Cardiac muscle cell (in vitro differentiated cells and primary cell): ENCODE measurements around the gene SINHCAF. TPM values are rescaled to one million over a fixed set of nuclear protein-coding genes. Genes with fewer than 3 reads are reported as not detected.
"Not testable (repeated sequence)": the region's sequence is repeated elsewhere in the genome, so short reads cannot be mapped to it uniquely, and the experiment has no call there.

Experiments
- DNase-seq, 2 donors: peaks; one replicate each; pipeline versions ENCODE4 v3.0.0 to v3.0.0-alpha.2; 2010 to 2017; ENCODE audit warnings: low read depth in 1 of 2, low spot score in 1 of 2
- H3K27ac ChIP-seq: fragments of 200-600 bp; sonication (generic); 2 replicates; pipeline ENCODE4 v1.5.1; 2016
- H3K27me3 ChIP-seq: fragments of 200-600 bp; sonication (generic); 2 replicates; pipeline ENCODE4 v1.6.0; 2016; ENCODE audit warnings: control low read depth
- H3K36me3 ChIP-seq: fragments of 200-600 bp; sonication (generic); 2 replicates; pipeline ENCODE4 v1.5.1; 2016; ENCODE audit warnings: control low read depth
- H3K4me1 ChIP-seq: fragments of 200-600 bp; sonication (generic); 2 replicates; pipeline ENCODE4 v1.8.1; 2017; ENCODE audit warnings: low read depth, mild to moderate bottlenecking, mixed run types
- H3K4me3 ChIP-seq: fragments of 200-600 bp; sonication (generic); 2 replicates; pipeline ENCODE4 v1.5.1; 2016; ENCODE audit warnings: mild to moderate bottlenecking
- H3K9me3 ChIP-seq: fragments of 200-600 bp; sonication (generic); 2 replicates; pipeline ENCODE4 v1.5.1; 2017; ENCODE audit warnings: low read depth, mild to moderate bottlenecking, control low read depth
- polyA plus RNA-seq: library from polyadenylated mRNA; unstranded; fragments of >200 nt; fragmentation: Nextera tagmentation; extraction: Ambion mirVana; gene quantifications from 2 replicates; pipeline ENCODE4 v1.2.1, GENCODE V29; 2016
- total RNA-seq: library from RNA; depleted of rRNA; stranded (reverse); fragments of >200 nt; gene quantifications from 2 replicates; pipeline ENCODE4 v1.2.3, GENCODE V29; 2016
- TF ChIP-seq, protein P1 (sequence below): IDR thresholded peaks from 2 replicates; pipeline ENCODE4 v1.5.1; 2012; ENCODE audit warnings: low read depth, mild to moderate bottlenecking, low read length

SINHCAF gene, protein sequence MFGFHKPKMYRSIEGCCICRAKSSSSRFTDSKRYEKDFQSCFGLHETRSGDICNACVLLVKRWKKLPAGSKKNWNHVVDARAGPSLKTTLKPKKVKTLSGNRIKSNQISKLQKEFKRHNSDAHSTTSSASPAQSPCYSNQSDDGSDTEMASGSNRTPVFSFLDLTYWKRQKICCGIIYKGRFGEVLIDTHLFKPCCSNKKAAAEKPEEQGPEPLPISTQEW
- total RNA-seq (137 and 176 TPM in 2 replicates), polyA plus RNA-seq (102 and 172 TPM in 2 replicates)

DNA sequence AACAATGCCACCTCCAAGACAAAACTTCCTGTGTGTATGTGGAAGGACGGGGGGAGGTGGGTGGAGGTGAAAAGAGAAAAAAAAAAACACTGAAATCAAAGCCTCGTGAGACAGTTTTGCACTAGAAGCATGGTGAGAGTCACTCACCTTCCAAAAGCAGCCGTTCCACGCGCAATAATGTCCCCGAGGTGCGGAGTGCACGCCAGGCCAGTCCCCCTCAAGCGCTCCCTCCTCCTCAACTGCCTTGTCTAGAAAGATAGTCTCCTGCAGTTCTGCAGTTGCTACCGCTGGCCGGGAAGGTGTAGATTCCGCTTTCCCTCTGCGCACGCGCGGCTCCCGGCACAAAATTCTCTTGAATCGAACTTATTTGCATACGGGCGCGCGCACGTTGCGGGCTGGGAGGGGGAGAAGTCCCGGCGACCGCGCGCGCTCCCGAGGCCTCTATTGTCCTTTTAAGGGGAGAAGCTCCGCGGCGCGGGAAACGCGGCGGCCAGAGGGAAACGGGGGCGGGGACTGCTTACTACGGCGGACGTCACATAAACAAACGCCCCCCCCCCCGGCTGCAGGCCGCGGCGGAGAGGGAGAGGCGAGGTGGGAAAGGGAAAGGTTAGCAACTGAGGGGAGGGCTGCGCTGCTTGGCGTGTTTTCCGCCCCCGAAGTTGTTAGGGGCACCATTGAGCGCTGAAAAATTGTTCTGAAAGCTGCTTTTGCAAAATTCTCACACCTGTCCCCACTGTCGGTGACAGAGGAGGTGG, at the start of gene SINHCAF:
Gene SINHCAF (minus strand): TSS at position 274 of the 755 bp plus-strand sequence. CDS start 27,946 bp downstream, outside the sequence.
- Histone ChIP-seq H3K27me3 (no peaks in the 10 kb centered on the region), H3K36me3 (no peaks in the 10 kb centered on the region), H3K9me3 (no peaks in the 10 kb centered on the region), H3K27ac (peak within 1 kb of the TSS; percentile 97), H3K4me3 (peak within 1 kb of the TSS; percentile 87), H3K4me1 (peaks cover 23% of the 10 kb centered on the region)
- DNase-seq: peak; percentile 99 to 100
- TF ChIP-seq, protein P1, sequence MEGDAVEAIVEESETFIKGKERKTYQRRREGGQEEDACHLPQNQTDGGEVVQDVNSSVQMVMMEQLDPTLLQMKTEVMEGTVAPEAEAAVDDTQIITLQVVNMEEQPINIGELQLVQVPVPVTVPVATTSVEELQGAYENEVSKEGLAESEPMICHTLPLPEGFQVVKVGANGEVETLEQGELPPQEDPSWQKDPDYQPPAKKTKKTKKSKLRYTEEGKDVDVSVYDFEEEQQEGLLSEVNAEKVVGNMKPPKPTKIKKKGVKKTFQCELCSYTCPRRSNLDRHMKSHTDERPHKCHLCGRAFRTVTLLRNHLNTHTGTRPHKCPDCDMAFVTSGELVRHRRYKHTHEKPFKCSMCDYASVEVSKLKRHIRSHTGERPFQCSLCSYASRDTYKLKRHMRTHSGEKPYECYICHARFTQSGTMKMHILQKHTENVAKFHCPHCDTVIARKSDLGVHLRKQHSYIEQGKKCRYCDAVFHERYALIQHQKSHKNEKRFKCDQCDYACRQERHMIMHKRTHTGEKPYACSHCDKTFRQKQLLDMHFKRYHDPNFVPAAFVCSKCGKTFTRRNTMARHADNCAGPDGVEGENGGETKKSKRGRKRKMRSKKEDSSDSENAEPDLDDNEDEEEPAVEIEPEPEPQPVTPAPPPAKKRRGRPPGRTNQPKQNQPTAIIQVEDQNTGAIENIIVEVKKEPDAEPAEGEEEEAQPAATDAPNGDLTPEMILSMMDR: no peak

DNA sequence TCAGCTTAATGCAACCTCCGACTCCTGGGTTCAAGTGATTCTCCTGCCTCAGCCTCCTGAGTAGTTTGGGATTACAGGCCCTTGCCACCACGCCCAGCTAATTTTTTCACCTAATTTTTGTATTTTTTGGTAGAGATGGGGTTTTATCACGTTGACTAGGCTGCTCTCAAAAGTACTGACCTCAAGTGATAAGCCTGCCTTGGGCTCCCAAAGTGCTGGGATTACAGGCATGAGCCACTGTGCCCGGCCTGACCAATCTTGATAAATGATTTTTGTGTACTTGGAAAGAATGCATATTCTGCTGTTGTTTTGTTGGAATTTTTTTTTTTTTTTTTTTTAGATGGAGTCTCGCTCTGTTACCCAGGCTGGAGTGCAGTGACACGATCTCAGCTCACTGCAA, 49.5 kb upstream of the SINHCAF start:
- not testable (repeated sequence) for H3K9me3 ChIP-seq, H3K27ac ChIP-seq, DNase-seq, H3K4me3 ChIP-seq, H3K36me3 ChIP-seq, H3K27me3 ChIP-seq
- H3K4me1 ChIP-seq: peaks cover 12% of the 10 kb centered on the region

DNA sequence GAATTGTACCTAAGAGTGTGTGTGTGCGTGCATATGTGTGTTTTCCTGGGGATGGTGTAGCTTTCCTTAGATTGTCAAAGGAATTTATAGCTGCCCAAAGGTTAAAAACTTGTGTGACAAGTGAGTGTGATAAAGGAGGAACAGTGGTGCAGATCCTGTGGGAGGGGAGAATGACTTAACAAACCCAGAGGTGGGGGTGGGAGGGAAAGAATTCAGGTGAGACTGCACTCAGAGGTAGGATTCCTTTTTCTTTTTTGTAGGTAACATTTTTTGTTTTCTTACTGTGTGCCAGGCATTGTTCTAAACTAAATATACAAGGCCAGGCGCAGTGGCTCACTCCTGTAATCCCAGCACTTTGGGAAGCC, 45.3 kb upstream of the SINHCAF start:
- Histone ChIP-seq H3K4me1 (peaks cover 29% of the 10 kb centered on the region), H3K4me3 (no peak overlapping the region), H3K36me3 (no peaks in the 10 kb centered on the region), H3K9me3 (no peaks in the 10 kb centered on the region), H3K27ac (peak overlapping the region; percentile 61), H3K27me3 (no peaks in the 10 kb centered on the region)
- DNase-seq: peak in 1 of 2 donors; percentile 14
- TF ChIP-seq, protein P1: no peak

DNA sequence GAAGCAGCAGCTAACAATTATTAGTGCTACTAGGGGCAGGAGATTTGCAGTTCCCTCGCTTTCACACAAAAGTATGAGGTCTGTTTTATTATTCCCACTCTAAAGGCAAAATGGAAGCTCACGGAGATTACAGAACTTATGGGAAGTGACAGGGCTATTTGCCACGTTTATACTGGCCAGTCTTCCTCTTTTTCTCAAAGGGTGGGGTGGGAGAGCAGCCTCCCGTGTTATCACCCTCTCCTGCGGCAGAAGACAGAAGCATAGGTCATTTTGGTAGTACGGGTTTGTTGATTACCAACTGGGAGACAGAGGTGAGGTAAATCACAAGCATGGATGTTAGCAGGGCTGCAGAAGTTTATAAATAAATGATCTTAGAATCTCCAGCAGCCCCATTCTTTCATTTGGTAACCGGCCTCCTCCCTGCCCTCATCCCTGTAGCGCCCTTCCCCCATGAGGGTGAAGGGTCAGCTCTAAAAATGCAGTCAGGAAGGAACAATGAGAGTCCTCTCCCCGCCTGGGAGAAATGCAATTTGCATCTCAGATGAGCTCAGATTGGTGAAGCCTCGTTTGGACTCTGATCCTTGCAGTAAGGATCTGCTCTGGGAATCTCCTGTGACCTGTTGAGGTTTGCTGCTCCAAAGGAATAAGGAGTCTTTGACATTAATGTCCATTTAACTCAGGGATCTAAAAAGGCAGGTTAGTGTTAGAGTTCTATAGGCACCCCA, 44.7 kb upstream of the SINHCAF start:
- H3K36me3 ChIP-seq: no peaks in the 10 kb centered on the region
- TF ChIP-seq, protein P1: no peak
- no peaks in the 10 kb centered on the region for H3K27me3 ChIP-seq
- peak; percentile 53 to 59 for DNase-seq
- peaks cover 29% of the 10 kb centered on the region for H3K4me1 ChIP-seq
- peak overlapping the region; percentile 61 for H3K27ac ChIP-seq
- no peak overlapping the region for H3K4me3 ChIP-seq
- no peaks in the 10 kb centered on the region for H3K9me3 ChIP-seq

DNA sequence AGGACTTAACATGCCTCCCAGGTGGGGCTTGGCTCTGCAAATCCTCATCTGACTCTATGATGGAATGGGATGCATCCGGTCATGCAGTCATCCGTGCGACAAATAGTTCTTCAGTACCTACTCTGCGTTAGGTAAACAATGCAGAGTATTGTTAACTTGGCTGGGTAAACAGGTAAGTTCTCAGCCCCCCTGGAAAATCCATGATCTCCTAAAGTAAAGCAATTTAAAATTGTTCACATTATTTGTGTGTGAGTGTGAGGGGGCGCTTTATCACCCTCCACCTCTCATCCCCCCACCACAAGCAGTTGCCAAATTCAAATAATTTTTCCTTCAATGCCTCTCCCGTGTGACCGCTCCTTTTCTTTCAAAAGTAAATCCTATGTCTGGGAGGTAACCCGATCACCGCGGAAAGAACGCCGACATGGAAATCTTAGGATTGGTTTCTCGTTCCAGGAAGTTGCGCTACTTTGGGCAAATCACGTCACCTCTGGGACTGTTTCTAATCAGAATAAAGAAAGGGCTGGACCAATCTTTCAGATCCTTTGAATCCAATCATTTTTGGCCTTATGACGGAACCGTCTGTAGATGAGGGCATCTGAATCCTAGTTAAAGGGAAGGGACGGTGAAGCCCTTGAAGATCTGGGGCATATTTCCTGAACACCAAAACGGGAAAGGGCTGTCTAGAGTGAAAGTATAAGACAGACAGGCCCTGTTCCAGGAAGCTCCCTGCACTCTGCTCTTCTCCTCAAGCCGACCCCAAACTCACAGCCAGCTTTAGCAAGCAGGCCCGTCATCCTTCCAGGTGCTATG, 44.0 kb upstream of the SINHCAF start:
- H3K27ac ChIP-seq: peak overlapping the region; percentile 61
- H3K36me3 ChIP-seq: no peaks in the 10 kb centered on the region
- H3K9me3 ChIP-seq: no peaks in the 10 kb centered on the region
- TF ChIP-seq, protein P1: no peak
- peak; percentile 36 to 87 for DNase-seq
- peaks cover 29% of the 10 kb centered on the region for H3K4me1 ChIP-seq
- H3K27me3 ChIP-seq: no peaks in the 10 kb centered on the region
- H3K4me3 ChIP-seq: no peak overlapping the region
